ENCODE results near the gene TIMD4. TPM values are rescaled to one million over a fixed set of nuclear protein-coding genes. Genes with fewer than 3 reads are reported as not detected.

Gene TIMD4
- total and polyA plus RNA-seq, 2 experiments from 2014 or later, result 0.18 TPM; not detected in 1

DNA sequence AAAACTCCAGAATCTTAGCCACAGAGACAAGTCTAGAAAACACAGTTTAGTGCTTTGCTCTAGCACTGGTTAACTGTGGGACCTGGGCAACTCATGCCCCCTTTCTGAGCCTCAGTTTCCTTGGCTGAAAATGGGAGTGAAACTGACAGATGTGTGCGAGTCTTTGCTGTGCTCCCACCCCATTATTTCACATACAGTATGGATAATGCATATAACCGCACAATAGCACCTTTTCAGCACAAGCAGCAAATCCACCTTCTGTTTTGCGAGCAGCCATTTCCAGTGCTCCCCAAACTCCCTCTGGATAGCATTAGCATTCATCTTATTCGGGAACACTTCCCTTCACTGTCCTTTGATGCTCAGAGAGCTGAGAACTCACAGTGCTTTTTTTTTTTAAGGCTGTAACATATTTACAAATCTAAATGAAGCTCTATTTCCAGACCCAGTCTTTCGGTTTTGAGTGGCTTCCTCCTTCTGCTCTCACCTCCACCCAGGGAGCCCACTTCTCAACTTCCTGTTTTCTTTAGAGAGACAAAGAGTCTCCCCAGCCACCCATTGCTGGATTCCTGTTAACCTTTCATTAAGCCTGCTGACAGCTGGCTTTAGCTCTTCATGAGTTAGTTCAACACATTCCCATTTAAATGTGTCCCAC, 49.2 kb downstream of the TIMD4 start:
- TF ChIP-seq, protein P1, sequence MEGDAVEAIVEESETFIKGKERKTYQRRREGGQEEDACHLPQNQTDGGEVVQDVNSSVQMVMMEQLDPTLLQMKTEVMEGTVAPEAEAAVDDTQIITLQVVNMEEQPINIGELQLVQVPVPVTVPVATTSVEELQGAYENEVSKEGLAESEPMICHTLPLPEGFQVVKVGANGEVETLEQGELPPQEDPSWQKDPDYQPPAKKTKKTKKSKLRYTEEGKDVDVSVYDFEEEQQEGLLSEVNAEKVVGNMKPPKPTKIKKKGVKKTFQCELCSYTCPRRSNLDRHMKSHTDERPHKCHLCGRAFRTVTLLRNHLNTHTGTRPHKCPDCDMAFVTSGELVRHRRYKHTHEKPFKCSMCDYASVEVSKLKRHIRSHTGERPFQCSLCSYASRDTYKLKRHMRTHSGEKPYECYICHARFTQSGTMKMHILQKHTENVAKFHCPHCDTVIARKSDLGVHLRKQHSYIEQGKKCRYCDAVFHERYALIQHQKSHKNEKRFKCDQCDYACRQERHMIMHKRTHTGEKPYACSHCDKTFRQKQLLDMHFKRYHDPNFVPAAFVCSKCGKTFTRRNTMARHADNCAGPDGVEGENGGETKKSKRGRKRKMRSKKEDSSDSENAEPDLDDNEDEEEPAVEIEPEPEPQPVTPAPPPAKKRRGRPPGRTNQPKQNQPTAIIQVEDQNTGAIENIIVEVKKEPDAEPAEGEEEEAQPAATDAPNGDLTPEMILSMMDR (IDR thresholded peaks at IDR 0.05; ENCODE audit: low read depth, low read length), result no peak
- H3K27me3 ChIP-seq, result no peaks in the 10 kb centered on the region
- H3K36me3 ChIP-seq, result no peaks in the 10 kb centered on the region
- H3K27ac ChIP-seq, result no peak overlapping the region
- H3K9me3 ChIP-seq (ENCODE audit: low read depth), result no peaks in the 10 kb centered on the region
- peaks cover 8% of the 10 kb centered on the region for H3K4me1 ChIP-seq (ENCODE audit: low read depth)
- no peak overlapping the region for H3K4me3 ChIP-seq
- DNase-seq (ENCODE audit: low read depth in 1 of 2, low spot score in 1 of 2), result no peak

DNA sequence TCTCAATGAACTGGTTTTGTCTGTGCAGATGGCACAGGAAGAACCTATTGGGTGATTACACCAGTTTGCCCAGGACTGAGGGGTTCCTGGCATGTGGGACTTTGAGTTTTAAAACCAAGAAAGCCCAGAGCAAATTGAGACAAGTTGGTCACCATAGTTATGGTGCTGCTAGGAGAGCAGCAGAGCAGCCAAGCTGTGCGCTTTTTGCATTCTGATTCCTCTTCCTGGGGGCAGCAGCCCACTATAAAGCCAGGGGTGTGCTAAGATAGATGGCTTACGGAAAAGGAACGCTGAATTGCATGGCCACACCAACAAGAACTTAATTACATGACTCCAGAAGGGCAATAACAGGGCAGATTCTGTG, 49.7 kb downstream of the TIMD4 start:
- no peak overlapping the region for H3K27ac ChIP-seq
- TF ChIP-seq, protein P1 (IDR thresholded peaks at IDR 0.05; ENCODE audit: low read depth, low read length), result no peak
- no peaks in the 10 kb centered on the region for H3K36me3 ChIP-seq
- H3K9me3 ChIP-seq (ENCODE audit: low read depth), result no peaks in the 10 kb centered on the region
- no peaks in the 10 kb centered on the region for H3K27me3 ChIP-seq
- no peak for DNase-seq (ENCODE audit: low read depth in 1 of 2, low spot score in 1 of 2)
- H3K4me3 ChIP-seq, result no peak overlapping the region
- peaks cover 8% of the 10 kb centered on the region for H3K4me1 ChIP-seq (ENCODE audit: low read depth)

DNA sequence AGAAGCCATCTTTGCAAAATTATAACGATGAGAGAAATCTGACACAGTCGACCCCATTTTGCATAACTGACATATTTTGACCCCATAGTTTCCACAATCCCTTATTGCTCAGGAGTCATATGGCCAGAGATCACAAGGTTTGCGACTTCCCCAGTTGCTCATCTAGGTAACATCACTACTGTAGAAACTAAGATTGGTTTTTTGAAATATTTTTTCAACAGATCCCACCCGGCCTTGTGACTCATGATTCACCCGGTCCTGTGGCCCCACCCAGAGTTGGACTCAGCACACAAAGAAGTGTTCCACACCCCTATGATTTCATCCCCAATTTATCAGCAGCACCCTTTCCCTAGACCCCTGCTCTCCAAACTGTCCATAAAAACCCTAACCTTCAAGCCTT, 50.2 kb downstream of the TIMD4 start:
- H3K9me3 ChIP-seq (ENCODE audit: low read depth), result no peaks in the 10 kb centered on the region
- no peak overlapping the region for H3K4me3 ChIP-seq
- H3K36me3 ChIP-seq, result no peaks in the 10 kb centered on the region
- TF ChIP-seq, protein P1 (IDR thresholded peaks at IDR 0.05; ENCODE audit: low read depth, low read length), result no peak
- DNase-seq (ENCODE audit: low read depth in 1 of 2, low spot score in 1 of 2), result no peak
- no peaks in the 10 kb centered on the region for H3K27me3 ChIP-seq
- H3K27ac ChIP-seq, result no peak overlapping the region
- peaks cover 8% of the 10 kb centered on the region for H3K4me1 ChIP-seq (ENCODE audit: low read depth)

DNA sequence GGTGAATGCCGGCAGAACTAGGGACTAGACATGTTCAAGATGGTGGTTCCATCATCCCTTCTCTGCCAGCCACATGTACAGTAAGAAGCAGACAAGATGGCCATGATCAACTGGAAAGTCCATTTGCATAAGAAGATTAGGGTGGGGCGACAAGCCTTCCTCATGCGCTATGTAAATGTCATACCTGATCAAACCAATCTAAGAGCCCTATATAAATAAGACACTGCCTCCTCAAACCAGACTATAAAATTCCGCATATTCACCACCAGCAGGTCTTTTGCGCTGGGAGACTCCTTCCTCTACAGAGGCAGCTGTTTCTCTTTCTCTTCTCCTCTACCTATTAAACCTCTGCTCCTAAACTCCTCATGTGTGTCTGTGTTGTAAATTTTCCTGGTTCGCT, 53.8 kb downstream of the TIMD4 start:
- no peak for DNase-seq (ENCODE audit: low read depth in 1 of 2, low spot score in 1 of 2)
- Histone ChIP-seq H3K4me1 (ENCODE audit: low read depth) (no peaks in the 10 kb centered on the region), H3K27ac (no peak overlapping the region), H3K4me3 (no peak overlapping the region), H3K9me3 (ENCODE audit: low read depth) (no peaks in the 10 kb centered on the region), H3K27me3 (no peaks in the 10 kb centered on the region), H3K36me3 (no peaks in the 10 kb centered on the region)
- TF ChIP-seq, protein P1 (IDR thresholded peaks at IDR 0.05; ENCODE audit: low read depth, low read length), result no peak

DNA sequence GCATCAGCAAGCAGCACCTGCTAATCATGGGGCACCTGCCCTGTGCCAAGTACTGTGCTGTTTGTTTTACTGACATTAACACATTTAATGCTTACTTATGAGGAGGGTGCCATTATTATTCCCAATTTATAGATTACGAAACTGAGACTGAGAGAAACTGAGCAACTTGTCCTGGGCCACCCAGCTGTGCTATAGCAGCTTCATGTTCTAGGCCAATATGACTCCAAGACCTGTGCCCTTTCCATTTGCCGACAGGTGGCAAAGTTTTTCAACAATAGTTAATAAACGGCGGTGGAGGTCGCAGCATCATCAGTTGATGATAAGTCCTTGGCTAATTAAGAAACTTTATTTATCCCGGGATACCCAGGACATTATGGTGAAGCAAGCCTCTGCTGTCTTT, 55.4 kb downstream of the TIMD4 start:
- DNase-seq (ENCODE audit: low read depth in 1 of 2, low spot score in 1 of 2), result no peak
- Histone ChIP-seq H3K27me3 (no peaks in the 10 kb centered on the region), H3K9me3 (ENCODE audit: low read depth) (no peaks in the 10 kb centered on the region), H3K4me3 (no peak overlapping the region), H3K4me1 (ENCODE audit: low read depth) (no peaks in the 10 kb centered on the region), H3K36me3 (no peaks in the 10 kb centered on the region), H3K27ac (no peak overlapping the region)
- TF ChIP-seq, protein P1 (IDR thresholded peaks at IDR 0.05; ENCODE audit: low read depth, low read length), result no peak
